Hematopoietic multipotent progenitor cell treated with erythropoietin and hydrocortisone succinate and interleukin-3 and kit ligand, for 8 days (in vitro differentiated cells): ENCODE results near the gene OR5M8.

Source experiments
- DNase-seq: peaks from one replicate; pipeline ENCODE4 v3.0.0-alpha.2; 2015

Gene OR5M8

GRCh38 chr11:56491270-56491669, at the start of gene OR5M8:
Gene OR5M8, minus strand, starts transcription at chr11:56491370. Its CDS starts 0 bp downstream, at chr11:56491370.
- DNase-seq: no peak

- DNase-seq: no peak
Observed at GRCh38 chr11:56533054-56533740, 42.0 kb upstream of the OR5M8 start.

DNA sequence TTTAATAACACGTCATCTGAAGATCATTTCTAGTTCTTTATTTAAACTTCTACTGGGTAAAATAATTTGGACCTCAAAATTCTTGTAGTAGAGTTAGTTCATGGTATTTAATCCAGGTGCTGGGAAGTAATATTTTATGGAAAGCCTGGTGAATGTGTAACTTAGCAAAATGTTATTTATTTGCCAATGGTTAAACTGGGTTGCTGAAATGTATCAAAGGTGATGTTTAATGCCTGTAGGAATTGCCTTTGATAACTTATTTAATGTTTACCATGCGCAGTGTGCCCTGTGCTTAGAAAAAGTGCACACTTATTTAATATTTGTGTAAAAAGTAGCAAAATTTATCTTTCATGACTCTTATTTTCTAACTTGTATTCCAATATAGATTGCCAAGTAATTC, 40.7 kb upstream of the OR5M8 start:
- DNase-seq: no peak

- DNase-seq: no peak
Observed at GRCh38 chr11:56522008-56522407, 30.8 kb upstream of the OR5M8 start.

- DNase-seq: no peak
Observed at GRCh38 chr11:56513280-56513679, 22.1 kb upstream of the OR5M8 start.

- no peak for DNase-seq
Observed at GRCh38 chr11:56509439-56509838, 18.3 kb upstream of the OR5M8 start.

GRCh38 chr11:56497010-56497409, 5.8 kb upstream of the OR5M8 start:
- DNase-seq: no peak

- DNase-seq: no peak
Observed at GRCh38 chr11:56495117-56495516, 3.9 kb upstream of the OR5M8 start.

DNA sequence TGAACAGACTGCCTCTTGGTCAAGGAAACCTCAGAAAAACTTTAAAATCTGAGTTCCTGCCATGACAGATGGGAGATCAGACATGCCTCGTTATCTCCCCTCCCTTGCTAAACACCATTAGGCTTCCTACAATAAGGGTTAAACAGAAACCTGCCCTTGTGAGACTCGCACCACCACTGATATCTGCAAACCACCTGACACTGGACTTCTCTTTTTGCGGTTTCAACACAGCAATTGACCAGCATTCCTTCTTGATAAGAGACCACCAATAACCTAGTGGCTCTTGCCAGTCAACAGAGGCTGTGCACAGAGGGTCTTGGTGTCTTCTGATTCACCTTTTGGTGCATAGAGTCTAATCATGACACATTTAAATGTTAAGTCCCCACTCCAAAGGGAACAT, 4.4 kb downstream of the OR5M8 start:
- no peak for DNase-seq

GRCh38 chr11:56474729-56475235, 16.4 kb downstream of the OR5M8 start:
- no peak for DNase-seq

DNA sequence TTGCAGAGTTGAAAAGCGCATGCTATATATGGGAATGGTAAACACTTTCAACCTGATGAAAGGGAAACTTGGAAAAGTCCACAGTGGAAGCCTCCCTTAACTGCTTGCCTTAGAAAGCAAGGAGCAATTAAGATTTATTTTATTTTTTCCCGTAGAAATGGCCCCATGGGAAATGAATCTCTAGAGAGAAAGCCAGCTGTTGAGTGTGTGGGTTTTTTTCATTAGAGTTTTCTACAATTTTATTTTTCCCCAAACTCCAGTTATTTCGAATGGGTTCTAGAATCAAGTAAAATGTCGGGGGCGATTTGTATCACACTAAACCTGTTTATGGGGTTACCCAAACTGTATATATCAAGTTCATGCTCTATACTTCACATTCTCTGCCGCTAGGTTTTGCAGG, 17.9 kb downstream of the OR5M8 start, which contains the start of gene OR5M3:
Gene OR5M3 (minus strand): TSS at position 101 of the 400 bp plus-strand sequence. CDS start 2,855 bp downstream, outside the sequence.
- no peak for DNase-seq

DNA sequence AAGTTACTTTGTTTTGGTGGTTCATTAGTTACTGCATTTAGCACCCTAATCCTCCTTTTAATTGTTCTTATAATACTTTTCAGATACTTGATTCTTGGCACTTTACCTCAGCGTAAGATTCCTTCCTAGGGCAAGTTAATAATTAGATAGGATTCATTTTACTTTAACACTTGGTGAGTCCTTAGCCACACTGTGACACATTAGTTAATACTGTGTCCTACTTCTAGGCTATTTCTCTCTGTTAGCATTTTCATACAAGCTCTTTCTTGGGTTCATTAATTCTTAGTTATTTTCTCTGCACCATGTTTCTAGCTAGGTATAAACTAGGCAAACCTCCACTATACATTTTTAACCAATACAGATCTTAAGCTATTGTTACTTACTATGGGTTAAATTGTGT, 34.1 kb downstream of the OR5M8 start:
- no peak for DNase-seq

DNA sequence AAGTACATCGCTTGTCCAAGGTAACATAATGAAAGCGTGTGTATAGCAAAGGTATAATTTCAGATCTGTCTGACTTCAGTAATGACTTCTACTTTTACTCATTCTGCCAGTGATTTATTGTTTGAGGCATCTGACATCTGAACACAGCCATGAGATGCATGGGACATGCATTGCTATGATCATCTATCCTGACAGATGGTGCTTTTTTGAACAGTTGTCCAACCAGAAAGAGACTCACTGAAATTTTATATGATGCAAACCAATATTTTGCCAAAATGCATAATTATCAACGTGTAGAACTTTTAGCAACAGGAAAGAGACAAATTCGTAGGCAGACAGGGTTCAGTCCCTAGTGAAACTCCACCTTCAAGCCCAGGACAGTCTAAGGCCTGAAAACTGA, 37.6 kb downstream of the OR5M8 start:
- no peak for DNase-seq
